B cell (primary cell): ENCODE data around the gene EEF1A1. TPM values are rescaled to one million over a fixed set of nuclear protein-coding genes. Genes with fewer than 3 reads are reported as not detected.
"Not testable (repeated sequence)": the region's sequence is repeated elsewhere in the genome, so short reads cannot be mapped to it uniquely, and the experiment has no call there.

Experiments used
- ATAC-seq: fragments of 200-7000 bp; cut with Tn5 transposase; one replicate; pipeline ENCODE4 v1.10.0; 2021; ENCODE audit warnings: low read depth, mild to moderate bottlenecking, moderate number of reproducible peaks, moderate library complexity
- CTCF ChIA-PET: fragments of 350-600 bp; sonication (Branson Sonifier 250); formaldehyde crosslinking; loops from one replicate; lab custom pipeline; 2021; ENCODE audit warnings: antibody characterized with exemption, inconsistent platforms; lab: Charles Lee
- POLR2A ChIA-PET: fragments of 350-600 bp; sonication (Branson Sonifier 250); formaldehyde crosslinking; loops from one replicate; lab custom pipeline; 2021; ENCODE audit warnings: antibody characterized with exemption; lab: Charles Lee
- DNase-seq: peaks from one replicate; pipeline ENCODE4 v3.0.0; 2013
- H2AFZ ChIP-seq: 2 replicates; pipeline ENCODE4 v1.6.1; 2012; ENCODE audit warnings: mild to moderate bottlenecking, low read depth, low read length; ENCODE audit not compliant: insufficient read depth, poor library complexity, severe bottlenecking
- H3K27ac ChIP-seq, 2 donors: 1 replicate in 1 of 2; 2 replicates in 1 of 2; pipeline ENCODE4 v1.5.1; 2012 to 2013; ENCODE audit warnings: low read length in 2 of 2, mild to moderate bottlenecking in 2 of 2, moderate library complexity in 1 of 2
- H3K27me3 ChIP-seq, 4 experiments: fragments of 200-600 bp in 1 of 4; sonication (generic) in 1 of 4; replicated peaks in 1 of 4; 1 replicate in 2 of 4; 2 replicates in 2 of 4; pipeline versions ENCODE4 v1.6.1 to v1.7.0; 2013 to 2016; ENCODE audit warnings: low read length in 3 of 4, mild to moderate bottlenecking in 2 of 4, mixed read lengths in 1 of 4, moderate library complexity in 1 of 4; ENCODE audit not compliant: insufficient read depth in 4 of 4, control insufficient read depth in 3 of 4; ENCODE audit errors: control extremely low read depth in 1 of 4
- H3K36me3 ChIP-seq, 2 experiments: replicated peaks in 1 of 2; 1 replicate in 1 of 2; 2 replicates in 1 of 2; pipeline versions ENCODE4 v1.6.1 to v1.7.1; 2013; ENCODE audit warnings: low read length in 1 of 2; ENCODE audit not compliant: insufficient read depth in 2 of 2, control insufficient read depth in 1 of 2; ENCODE audit errors: control extremely low read depth in 1 of 2, extremely low read depth in 1 of 2
- H3K4me1 ChIP-seq, 2 donors: fragments of 200-600 bp in 1 of 2; sonication (generic) in 1 of 2; 1 replicate in 1 of 2; 2 replicates in 1 of 2; pipeline versions ENCODE4 v1.5.1 to v1.6.1; 2013 to 2017; ENCODE audit warnings: low read length in 2 of 2; ENCODE audit not compliant: control insufficient read depth in 2 of 2, insufficient read depth in 2 of 2
- H3K4me2 ChIP-seq: replicated peaks from 2 replicates; pipeline ENCODE3; 2012; ENCODE audit warnings: mild to moderate bottlenecking, low read depth, low read length; ENCODE audit not compliant: poor library complexity, severe bottlenecking
- H3K4me3 ChIP-seq, 5 experiments: fragments of 200-600 bp in 1 of 5; sonication (generic) in 1 of 5; 1 replicate in 3 of 5; 2 replicates in 2 of 5; pipeline versions ENCODE4 v1.5.1 to v1.7.0; 2011 to 2016; ENCODE audit warnings: low read length in 4 of 5, mild to moderate bottlenecking in 4 of 5, low read depth in 2 of 5, control low read depth in 1 of 5, moderate library complexity in 1 of 5; ENCODE audit not compliant: insufficient read depth in 1 of 5; ENCODE audit errors: control extremely low read depth in 1 of 5, extremely low read depth in 1 of 5
- H3K79me2 ChIP-seq: fragments of 200-600 bp; sonication (generic); one replicate; pipeline ENCODE4 v1.6.0; 2016; ENCODE audit warnings: low read length; ENCODE audit not compliant: control insufficient read depth, insufficient read depth
- H3K9ac ChIP-seq: fragments of 200-600 bp; sonication (generic); 2 replicates; pipeline ENCODE4 v1.6.1; 2017; ENCODE audit warnings: mild to moderate bottlenecking, low read length, moderate library complexity
- H3K9me3 ChIP-seq, 3 donors: one replicate each; pipeline versions ENCODE4 v1.6.1 to v1.7.1; 2013; ENCODE audit warnings: low read length in 2 of 3; ENCODE audit not compliant: control insufficient read depth in 2 of 3, insufficient read depth in 1 of 3; ENCODE audit errors: control extremely low read depth in 1 of 3
- H4K20me1 ChIP-seq: 2 replicates; pipeline ENCODE4 v1.6.0; 2012; ENCODE audit warnings: mild to moderate bottlenecking, low read length; ENCODE audit not compliant: insufficient read depth, control insufficient read depth, poor library complexity, severe bottlenecking
- H3K27ac Mint-ChIP-seq: one replicate; pipeline ENCODE4 v1.8.0; 2021; ENCODE audit warnings: mixed read lengths
- H3K27me3 Mint-ChIP-seq: one replicate; pipeline ENCODE4 v1.8.0; 2021; ENCODE audit warnings: mixed read lengths
- H3K4me1 Mint-ChIP-seq: one replicate; pipeline ENCODE4 v1.8.0; 2021; ENCODE audit warnings: mixed read lengths
- H3K4me3 Mint-ChIP-seq: one replicate; pipeline ENCODE4 v1.8.0; 2021; ENCODE audit warnings: mixed read lengths
- H3K9me3 Mint-ChIP-seq: one replicate; pipeline ENCODE4 v1.8.0; 2022; ENCODE audit warnings: mixed read lengths; ENCODE audit not compliant: insufficient read depth
- EZH2 ChIP-seq: IDR thresholded peaks from 2 replicates; pipeline ENCODE4 v1.6.1; 2012; ENCODE audit warnings: borderline replicate concordance, low read depth, mild to moderate bottlenecking, moderate library complexity, low read length; ENCODE audit not compliant: insufficient read depth, poor library complexity, severe bottlenecking
- WGBS: methylation state at CpG from one replicate; pipeline ENCODE4 v1.1.5; 2013; ENCODE audit warnings: missing lambda C conversion rate; ENCODE audit not compliant: insufficient coverage; 5-methylcytosine and 5-hydroxymethylcytosine counted together
- intact Hi-C: fragments of 100-400 bp; cut with micrococcal nuclease; formaldehyde crosslinking; loops from one replicate; pipeline ENCODE4 v1.10.0; 2022
- polyA plus RNA-seq: library from polyadenylated mRNA; depleted of rRNA; stranded (reverse); fragments of >200 nt; gene quantifications from 2 replicates; pipeline ENCODE4 v1.2.3, GENCODE V29; 2012
- total RNA-seq, 2 donors: library from RNA; stranded (reverse); fragments of 120-200 nt in 1 of 2; gene quantifications; 1 replicate in 1 of 2; 2 replicates in 1 of 2; pipeline versions ENCODE4 v1.2.3 to v1.2.4, GENCODE V29; 2013 to 2022
- TF ChIP-seq, protein P1 (sequence below): fragments of 200-600 bp; IDR thresholded peaks from one replicate; pipeline ENCODE4 v1.8.0; 2022; ENCODE audit warnings: antibody characterized with exemption, mild to moderate bottlenecking

EEF1A1 gene
- total and polyA plus RNA-seq, 2 donors (not counting 1 experiment from before 2014, with no cell fraction given): 9,671 to 12,769 TPM

DNA sequence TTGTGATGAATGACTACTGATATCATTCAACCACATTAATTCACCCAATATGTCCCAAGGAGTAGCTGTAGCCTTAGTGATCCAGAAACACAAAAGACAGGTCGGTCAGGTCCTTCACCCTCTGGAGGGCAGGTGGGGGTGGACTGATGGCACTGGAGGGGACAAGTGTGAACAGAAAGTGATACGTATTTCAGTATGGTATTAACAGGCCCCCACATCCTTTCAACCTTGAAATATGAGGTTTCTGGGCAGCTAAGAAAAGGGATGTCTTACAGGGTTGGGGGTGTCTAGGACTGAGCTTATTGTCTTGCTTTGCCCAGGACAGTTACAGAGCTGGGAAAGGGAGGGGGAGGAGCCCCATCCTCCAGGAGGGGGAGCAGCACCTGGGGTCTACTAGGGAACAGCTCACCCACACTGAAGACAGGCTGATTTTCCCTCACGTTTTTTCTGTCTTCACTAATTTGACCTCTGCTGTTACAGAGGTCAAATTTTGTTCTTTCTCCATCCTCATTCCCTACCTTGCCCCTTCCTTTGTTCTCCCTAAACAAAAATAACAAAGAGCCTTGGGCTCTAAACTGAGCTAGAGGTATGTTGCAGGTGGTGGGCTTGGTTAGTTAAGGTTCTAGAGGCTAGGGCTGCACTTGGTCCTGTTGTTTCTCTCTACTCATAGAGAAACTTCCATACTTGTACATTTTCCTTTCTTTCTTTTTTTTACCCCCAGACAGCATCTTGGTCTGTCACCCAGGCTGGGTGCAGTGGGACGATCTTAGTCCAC lies 38.0 kb upstream of the EEF1A1 start:
- no peak for DNase-seq
- no peak overlapping the region for H3K4me3 ChIP-seq
- H2AFZ ChIP-seq: no peak overlapping the region
- TF ChIP-seq, protein P1, sequence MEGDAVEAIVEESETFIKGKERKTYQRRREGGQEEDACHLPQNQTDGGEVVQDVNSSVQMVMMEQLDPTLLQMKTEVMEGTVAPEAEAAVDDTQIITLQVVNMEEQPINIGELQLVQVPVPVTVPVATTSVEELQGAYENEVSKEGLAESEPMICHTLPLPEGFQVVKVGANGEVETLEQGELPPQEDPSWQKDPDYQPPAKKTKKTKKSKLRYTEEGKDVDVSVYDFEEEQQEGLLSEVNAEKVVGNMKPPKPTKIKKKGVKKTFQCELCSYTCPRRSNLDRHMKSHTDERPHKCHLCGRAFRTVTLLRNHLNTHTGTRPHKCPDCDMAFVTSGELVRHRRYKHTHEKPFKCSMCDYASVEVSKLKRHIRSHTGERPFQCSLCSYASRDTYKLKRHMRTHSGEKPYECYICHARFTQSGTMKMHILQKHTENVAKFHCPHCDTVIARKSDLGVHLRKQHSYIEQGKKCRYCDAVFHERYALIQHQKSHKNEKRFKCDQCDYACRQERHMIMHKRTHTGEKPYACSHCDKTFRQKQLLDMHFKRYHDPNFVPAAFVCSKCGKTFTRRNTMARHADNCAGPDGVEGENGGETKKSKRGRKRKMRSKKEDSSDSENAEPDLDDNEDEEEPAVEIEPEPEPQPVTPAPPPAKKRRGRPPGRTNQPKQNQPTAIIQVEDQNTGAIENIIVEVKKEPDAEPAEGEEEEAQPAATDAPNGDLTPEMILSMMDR: no peak
- no peak for TF ChIP-seq EZH2
- H3K79me2 ChIP-seq: no peaks in the 10 kb centered on the region
- H3K9me3 ChIP-seq: no peaks in the 10 kb centered on the region
- H3K9ac ChIP-seq: no peak overlapping the region
- no peak for ATAC-seq
- Mint-ChIP-seq H3K9me3 (no peaks in the 10 kb centered on the region), H3K27me3 (no peaks in the 10 kb centered on the region), H3K4me1 (peaks cover 12% of the 10 kb centered on the region), H3K4me3 (no peak overlapping the region), H3K27ac (no peak overlapping the region)
- no peaks in the 10 kb centered on the region for H4K20me1 ChIP-seq
- H3K27ac ChIP-seq: no peak overlapping the region
- no peaks in the 10 kb centered on the region for H3K27me3 ChIP-seq
- intact Hi-C loops: no loop called here
- POLR2A ChIA-PET: no interaction called here
- no peaks in the 10 kb centered on the region for H3K36me3 ChIP-seq
- H3K4me1 ChIP-seq: peaks cover 0 to 3% of the 10 kb centered on the region in 2 donors
- 60% methylated on average over 1 of the region's 4 CpGs for WGBS
- CTCF ChIA-PET: interaction anchor here (0.6 to 3.3 kb wide), 5 partner anchors 12 to 274 kb away, joined by 3 to 8 read pairs (median 3); no protein-coding TSS in a partner anchor
- no peak overlapping the region for H3K4me2 ChIP-seq

GRCh38 chr6:73556836-73557235 lies 36.0 kb upstream of the EEF1A1 start:
- no peaks in the 10 kb centered on the region for H3K79me2 ChIP-seq
- intact Hi-C loops: no loop called here
- DNase-seq: no peak
- CTCF ChIA-PET: interaction anchor here (0.7 to 1.0 kb wide), 3 partner anchors 15 to 54 kb away, joined by 3 read pairs; no protein-coding TSS in a partner anchor
- no peak overlapping the region for H3K4me2 ChIP-seq
- no peaks in the 10 kb centered on the region for H3K9me3 ChIP-seq
- H2AFZ ChIP-seq: no peak overlapping the region
- TF ChIP-seq EZH2: no peak
- TF ChIP-seq, protein P1: no peak
- H3K9ac ChIP-seq: no peak overlapping the region
- no peak for ATAC-seq
- H4K20me1 ChIP-seq: no peaks in the 10 kb centered on the region
- H3K9me3 Mint-ChIP-seq: no peaks in the 10 kb centered on the region
- H3K4me3 Mint-ChIP-seq: no peak overlapping the region
- no peaks in the 10 kb centered on the region for H3K27me3 ChIP-seq
- H3K27ac Mint-ChIP-seq: no peak overlapping the region
- POLR2A ChIA-PET: no interaction called here
- H3K4me3 ChIP-seq: no peak overlapping the region
- H3K27me3 Mint-ChIP-seq: no peaks in the 10 kb centered on the region
- H3K4me1 Mint-ChIP-seq: peaks cover 12% of the 10 kb centered on the region
- no peaks in the 10 kb centered on the region for H3K36me3 ChIP-seq
- H3K4me1 ChIP-seq: peaks cover 0 to 3% of the 10 kb centered on the region in 2 donors
- no CpG with 5 or more reads among the region's 1 CpG for WGBS
- no peak overlapping the region for H3K27ac ChIP-seq

DNA sequence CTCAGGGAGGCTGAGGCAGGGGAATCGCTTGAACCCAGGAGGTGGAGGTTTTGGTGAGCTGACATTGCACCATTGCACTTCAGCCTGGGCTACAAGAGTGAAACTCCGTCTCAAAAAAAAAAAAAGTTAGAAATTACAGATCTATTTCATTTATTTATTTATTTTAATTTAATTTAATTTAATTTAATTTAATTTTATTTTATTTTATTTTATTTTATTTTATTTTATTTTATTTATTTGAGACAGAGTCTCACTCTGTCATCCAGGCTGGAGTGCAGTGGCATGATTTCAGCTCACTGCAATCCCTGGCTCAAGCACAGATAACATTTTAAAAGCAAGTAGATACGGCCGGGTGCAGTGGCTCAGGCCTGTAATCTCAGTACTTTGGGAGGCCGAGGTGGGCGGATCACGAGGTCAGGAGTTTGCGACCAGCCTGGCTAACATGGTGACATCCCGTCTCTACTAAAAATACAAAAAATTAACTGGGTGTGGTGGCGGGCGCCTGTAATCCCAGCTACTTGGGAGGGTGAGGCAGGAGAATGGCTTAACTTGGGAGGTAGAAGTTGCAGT lies 34.6 kb upstream of the EEF1A1 start:
- H3K4me3 Mint-ChIP-seq, H3K27ac ChIP-seq, H3K36me3 ChIP-seq, H3K27me3 Mint-ChIP-seq, H3K27me3 ChIP-seq, H2AFZ ChIP-seq, CTCF ChIA-PET, H3K79me2 ChIP-seq, ATAC-seq, H4K20me1 ChIP-seq, H3K4me1 Mint-ChIP-seq, DNase-seq, H3K4me3 ChIP-seq, H3K4me1 ChIP-seq, H3K4me2 ChIP-seq, H3K9me3 ChIP-seq, H3K9me3 Mint-ChIP-seq, H3K27ac Mint-ChIP-seq, H3K9ac ChIP-seq, POLR2A ChIA-PET, intact Hi-C loops: not testable (repeated sequence)
- WGBS: 100% methylated on average over 2 of the region's 11 CpGs
